DMS153 (cell line): ENCODE results near the gene IGLL1.
"Not testable (repeated sequence)": the region's sequence is repeated elsewhere in the genome, so short reads cannot be mapped to it uniquely, and the experiment has no call there.

Experiments
- DNase-seq: peaks from one replicate; lab custom pipeline; 2025; lab: John Stamatoyannopoulos, UW

The IGLL1 gene

GRCh38 chr22:23562186-23562585, 17.9 kb downstream of the IGLL1 start:
- DNase-seq, result no peak

GRCh38 chr22:23561025-23561510, 19.0 kb downstream of the IGLL1 start:
- not testable (repeated sequence) for DNase-seq

- not testable (repeated sequence) for DNase-seq
Measured at GRCh38 chr22:23560215-23560614, 19.9 kb downstream of the IGLL1 start.

- DNase-seq, result no peak
Measured at GRCh38 chr22:23557467-23557866, 22.6 kb downstream of the IGLL1 start.

- DNase-seq, result no peak
Measured at GRCh38 chr22:23557036-23557435, 23.1 kb downstream of the IGLL1 start.

- no peak for DNase-seq
Measured at GRCh38 chr22:23556026-23556620, 24.0 kb downstream of the IGLL1 start.

GRCh38 chr22:23555118-23555517, 25.0 kb downstream of the IGLL1 start:
- DNase-seq, result no peak

GRCh38 chr22:23553924-23554870, 25.9 kb downstream of the IGLL1 start:
- DNase-seq, result no peak

- no peak for DNase-seq
Measured at GRCh38 chr22:23553438-23553837, 26.7 kb downstream of the IGLL1 start.

GRCh38 chr22:23552573-23552972, 27.5 kb downstream of the IGLL1 start:
- DNase-seq, result no peak

- no peak for DNase-seq
Measured at GRCh38 chr22:23551385-23551784, 28.7 kb downstream of the IGLL1 start.

- DNase-seq, result no peak
Measured at GRCh38 chr22:23550049-23550650, 29.9 kb downstream of the IGLL1 start.

- no peak for DNase-seq
Measured at GRCh38 chr22:23549198-23549595, 30.9 kb downstream of the IGLL1 start.

GRCh38 chr22:23548501-23549197, 31.4 kb downstream of the IGLL1 start:
- no peak for DNase-seq

- DNase-seq, result no peak
Measured at GRCh38 chr22:23547818-23548500, 32.1 kb downstream of the IGLL1 start.

- not testable (repeated sequence) for DNase-seq
Measured at GRCh38 chr22:23547382-23547781, 32.7 kb downstream of the IGLL1 start.

GRCh38 chr22:23544852-23545251, 35.2 kb downstream of the IGLL1 start:
- no peak for DNase-seq

- DNase-seq, result not testable (repeated sequence)
Measured at GRCh38 chr22:23543506-23544000, 36.5 kb downstream of the IGLL1 start.

GRCh38 chr22:23542933-23543332, 37.2 kb downstream of the IGLL1 start:
- no peak for DNase-seq

GRCh38 chr22:23542391-23542790, 37.7 kb downstream of the IGLL1 start:
- DNase-seq, result not testable (repeated sequence)

- not testable (repeated sequence) for DNase-seq
Measured at GRCh38 chr22:23541849-23542281, 38.2 kb downstream of the IGLL1 start.
